HEK293T (cell line): ENCODE measurements around the gene ESRRB.

Experiments
- ARNT ChIP-seq: fragments of 450-650 bp; IDR thresholded peaks from 2 replicates; pipeline ENCODE4 v1.6.1; 2017; ENCODE audit warnings: mild to moderate bottlenecking
- BHLHE40 ChIP-seq: fragments of 450-650 bp; IDR thresholded peaks from 2 replicates; pipeline ENCODE4 v1.6.1; 2016; ENCODE audit warnings: mild to moderate bottlenecking, moderate library complexity, borderline replicate concordance
- ELF4 ChIP-seq: fragments of 450-650 bp; IDR thresholded peaks from 2 replicates; pipeline ENCODE4 v1.6.1; 2017; ENCODE audit warnings: antibody characterized with exemption
- FOXA1 ChIP-seq: fragments of 450-650 bp; IDR thresholded peaks from 2 replicates; pipeline ENCODE4 v1.6.1; 2016; ENCODE audit warnings: mild to moderate bottlenecking
- FOXK2 ChIP-seq: fragments of 450-650 bp; IDR thresholded peaks from 2 replicates; pipeline ENCODE4 v1.6.1; 2016; ENCODE audit warnings: mild to moderate bottlenecking
- HDGF ChIP-seq: fragments of 450-650 bp; IDR thresholded peaks from 2 replicates; pipeline ENCODE4 v1.6.1; 2017; ENCODE audit warnings: antibody characterized with exemption, borderline replicate concordance
- PKNOX1 ChIP-seq: fragments of 450-650 bp; IDR thresholded peaks from 2 replicates; pipeline ENCODE4 v1.6.1; 2016
- SP1 ChIP-seq: fragments of 450-650 bp; IDR thresholded peaks from 2 replicates; pipeline ENCODE4 v1.6.1; 2017
- SUZ12 ChIP-seq: fragments of 450-650 bp; IDR thresholded peaks from 2 replicates; pipeline ENCODE4 v1.6.1; 2016; ENCODE audit warnings: mild to moderate bottlenecking
- TARDBP ChIP-seq: fragments of 450-650 bp; IDR thresholded peaks from 2 replicates; pipeline ENCODE4 v1.6.1; 2016

- TF ChIP-seq BHLHE40 = no peak
- no peak for TF ChIP-seq FOXA1
- TF ChIP-seq SUZ12 = no peak
- no peak for TF ChIP-seq HDGF
- TF ChIP-seq ELF4 = no peak
- TF ChIP-seq SP1 = no peak
- no peak for TF ChIP-seq FOXK2
- no peak for TF ChIP-seq PKNOX1
- TF ChIP-seq TARDBP = no peak
- TF ChIP-seq ARNT = no peak
Measured at GRCh38 chr14:76499399-76499798, 123.5 kb downstream of the ESRRB start.
